Mesendoderm (in vitro differentiated cells): ENCODE results near the gene HAUS6.

Experiments
- DNase-seq: peaks from one replicate; pipeline ENCODE4 v3.0.0; 2013
- H2AK5ac ChIP-seq: 2 replicates; pipeline ENCODE4 v1.6.1; 2013; ENCODE audit warnings: low read length, inconsistent platforms
- H2BK120ac ChIP-seq: 2 replicates; pipeline ENCODE4 v1.6.1; 2013; ENCODE audit warnings: low read depth, mild to moderate bottlenecking, low read length, moderate library complexity, mixed read lengths
- H2BK15ac ChIP-seq: replicated peaks from 2 replicates; pipeline ENCODE4 v1.6.1; 2013; ENCODE audit warnings: low read depth, mild to moderate bottlenecking, moderate library complexity
- H2BK5ac ChIP-seq: 2 replicates; pipeline ENCODE4 v1.6.1; 2013; ENCODE audit warnings: low read length, inconsistent platforms
- H3K18ac ChIP-seq: 2 replicates; pipeline ENCODE4 v1.6.1; 2013; ENCODE audit warnings: mild to moderate bottlenecking, low read length, mixed read lengths
- H3K23ac ChIP-seq: one replicate; pipeline ENCODE4 v1.6.1; 2013; ENCODE audit warnings: low read length
- H3K27ac ChIP-seq: 2 replicates; pipeline ENCODE4 v1.5.1; 2013; ENCODE audit warnings: low read depth, mild to moderate bottlenecking, inconsistent platforms, low read length, moderate library complexity
- H3K27me3 ChIP-seq: 2 replicates; pipeline ENCODE4 v1.6.1; 2013; ENCODE audit warnings: low read length, control low read depth, mild to moderate bottlenecking, inconsistent platforms; ENCODE audit not compliant: insufficient read depth, poor library complexity
- H3K36me3 ChIP-seq: 2 replicates; pipeline ENCODE4 v1.6.1; 2013; ENCODE audit warnings: low read length, inconsistent platforms; ENCODE audit not compliant: control insufficient read depth, insufficient read depth
- H3K4ac ChIP-seq: one replicate; pipeline ENCODE4 v1.6.1; 2013; ENCODE audit warnings: low read depth, mild to moderate bottlenecking, low read length, moderate library complexity
- H3K4me1 ChIP-seq: 2 replicates; pipeline ENCODE4 v1.6.1; 2013; ENCODE audit warnings: low read depth, low read length, inconsistent platforms; ENCODE audit not compliant: control insufficient read depth
- H3K4me2 ChIP-seq: 2 replicates; pipeline ENCODE4 v1.6.1; 2013; ENCODE audit warnings: low read length
- H3K4me3 ChIP-seq: 2 replicates; pipeline ENCODE4 v1.5.1; 2013; ENCODE audit warnings: mild to moderate bottlenecking, low read length
- H3K56ac ChIP-seq: one replicate; pipeline ENCODE4 v1.6.1; 2013; ENCODE audit warnings: low read length
- H3K79me1 ChIP-seq: 2 replicates; pipeline ENCODE4 v1.6.1; 2013; ENCODE audit warnings: low read length, inconsistent platforms
- H3K79me2 ChIP-seq: 2 replicates; pipeline ENCODE4 v1.6.1; 2013; ENCODE audit warnings: mild to moderate bottlenecking, low read length; ENCODE audit not compliant: control insufficient read depth, insufficient read depth
- H3K9ac ChIP-seq: 2 replicates; pipeline ENCODE4 v1.6.1; 2013; ENCODE audit warnings: low read length, inconsistent platforms
- H4K5ac ChIP-seq: one replicate; pipeline ENCODE4 v1.6.1; 2013; ENCODE audit warnings: low read length
- H4K8ac ChIP-seq: one replicate; pipeline ENCODE4 v1.6.1; 2013; ENCODE audit warnings: low read depth, mild to moderate bottlenecking, control low read depth, low read length, moderate library complexity
- WGBS: extraction: QIAGEN DNeasy Blood & Tissue Kit; methylation state at CpG from one replicate; pipeline ENCODE4 v1.1.7; 2013; ENCODE audit warnings: low lambda C conversion rate, missing lambda C conversion rate; ENCODE audit not compliant: insufficient coverage; ENCODE audit errors: extremely low coverage; 5-methylcytosine and 5-hydroxymethylcytosine counted together

Gene HAUS6

GRCh38 chr9:19133549-19134345 lies 31.0 kb upstream of the HAUS6 start:
- Histone ChIP-seq H3K36me3 (no peaks in the 10 kb centered on the region), H3K79me1 (no peaks in the 10 kb centered on the region), H2AK5ac (no peak overlapping the region), H2BK15ac (no peak overlapping the region), H3K27ac (no peak overlapping the region), H3K4me3 (no peak overlapping the region), H3K18ac (no peak overlapping the region), H4K8ac (no peak overlapping the region), H4K5ac (no peak overlapping the region), H3K23ac (no peak overlapping the region), H3K4me2 (no peak overlapping the region), H3K4me1 (peaks cover 3% of the 10 kb centered on the region), H3K56ac (no peak overlapping the region), H3K4ac (no peak overlapping the region), H2BK5ac (no peak overlapping the region), H3K9ac (no peak overlapping the region), H2BK120ac (no peak overlapping the region), H3K79me2 (no peaks in the 10 kb centered on the region), H3K27me3 (no peaks in the 10 kb centered on the region)
- no peak for DNase-seq
- WGBS = no CpG with 5 or more reads among the region's 6 CpGs

- H2BK15ac ChIP-seq = no peak overlapping the region
- H4K5ac ChIP-seq = no peak overlapping the region
- WGBS = no CpG with 5 or more reads among the region's 8 CpGs
- no peaks in the 10 kb centered on the region for H3K27me3 ChIP-seq
- no peak overlapping the region for H3K27ac ChIP-seq
- no peak overlapping the region for H3K56ac ChIP-seq
- no peak overlapping the region for H2BK5ac ChIP-seq
- no peak overlapping the region for H3K9ac ChIP-seq
- no peak overlapping the region for H3K4me2 ChIP-seq
- H3K4me1 ChIP-seq = peaks cover 3% of the 10 kb centered on the region
- peaks cover 2% of the 10 kb centered on the region for H3K79me1 ChIP-seq
- H3K4ac ChIP-seq = no peak overlapping the region
- H2AK5ac ChIP-seq = no peak overlapping the region
- no peak for DNase-seq
- H3K23ac ChIP-seq = no peak overlapping the region
- no peak overlapping the region for H3K4me3 ChIP-seq
- H2BK120ac ChIP-seq = no peak overlapping the region
- H3K79me2 ChIP-seq = peaks cover 3% of the 10 kb centered on the region
- no peaks in the 10 kb centered on the region for H3K36me3 ChIP-seq
- H3K18ac ChIP-seq = no peak overlapping the region
- no peak overlapping the region for H4K8ac ChIP-seq
Measured at GRCh38 chr9:19130436-19130835, 27.7 kb upstream of the HAUS6 start.

- no CpG with 5 or more reads among the region's 40 CpGs for WGBS
- peak overlapping the region; percentile 64 for H3K27ac ChIP-seq
- no peaks in the 10 kb centered on the region for H3K27me3 ChIP-seq
Measured at GRCh38 chr9:19127871-19128500, 25.3 kb upstream of the HAUS6 start.

GRCh38 chr9:19124430-19124793 lies 21.7 kb upstream of the HAUS6 start:
- Histone ChIP-seq H3K4me3 (no peak overlapping the region), H3K36me3 (peaks cover 12% of the 10 kb centered on the region), H3K79me2 (peaks cover 3% of the 10 kb centered on the region), H4K8ac (no peak overlapping the region), H2BK5ac (no peak overlapping the region), H3K56ac (no peak overlapping the region), H3K27ac (no peak overlapping the region), H3K18ac (no peak overlapping the region), H3K79me1 (peaks cover 5% of the 10 kb centered on the region), H4K5ac (no peak overlapping the region), H2BK120ac (no peak overlapping the region), H2AK5ac (no peak overlapping the region), H3K4ac (no peak overlapping the region), H3K23ac (no peak overlapping the region), H2BK15ac (no peak overlapping the region), H3K4me1 (no peaks in the 10 kb centered on the region), H3K9ac (no peak overlapping the region), H3K27me3 (no peaks in the 10 kb centered on the region), H3K4me2 (no peak overlapping the region)
- DNase-seq = no peak

More at GRCh38 chr9:19127871-19128500, 25.3 kb upstream of the HAUS6 start:
- Histone ChIP-seq H3K4ac (peak overlapping the region; percentile 98), H3K18ac (peak overlapping the region; percentile 95), H2BK5ac (no peak overlapping the region), H4K5ac (no peak overlapping the region), H2AK5ac (no peak overlapping the region), H4K8ac (peak overlapping the region; percentile 99), H3K79me1 (peaks cover 4% of the 10 kb centered on the region), H3K36me3 (peaks cover 2% of the 10 kb centered on the region), H2BK120ac (peak overlapping the region; percentile 85), H3K56ac (peak overlapping the region; percentile 91), H3K4me3 (peak overlapping the region; percentile 92), H3K79me2 (peaks cover 3% of the 10 kb centered on the region), H3K4me2 (peak overlapping the region; percentile 86), H2BK15ac (no peak overlapping the region), H3K9ac (peak overlapping the region; percentile 92), H3K4me1 (peaks cover 3% of the 10 kb centered on the region), H3K23ac (no peak overlapping the region)
- peak; percentile 63 for DNase-seq

- H3K18ac ChIP-seq = no peak overlapping the region
- H3K56ac ChIP-seq = no peak overlapping the region
- H3K4me3 ChIP-seq = no peak overlapping the region
- H3K79me1 ChIP-seq = peaks cover 5% of the 10 kb centered on the region
- H3K9ac ChIP-seq = no peak overlapping the region
- H3K4me2 ChIP-seq = no peak overlapping the region
- H3K27me3 ChIP-seq = no peaks in the 10 kb centered on the region
- H2BK5ac ChIP-seq = no peak overlapping the region
- no peaks in the 10 kb centered on the region for H3K4me1 ChIP-seq
- H2AK5ac ChIP-seq = no peak overlapping the region
- H3K4ac ChIP-seq = no peak overlapping the region
- peaks cover 3% of the 10 kb centered on the region for H3K79me2 ChIP-seq
- DNase-seq = no peak
- no peak overlapping the region for H2BK15ac ChIP-seq
- H4K5ac ChIP-seq = no peak overlapping the region
- H3K27ac ChIP-seq = no peak overlapping the region
- WGBS = no CpG with 5 or more reads among the region's 3 CpGs
- H3K36me3 ChIP-seq = peaks cover 13% of the 10 kb centered on the region
- H4K8ac ChIP-seq = no peak overlapping the region
- H2BK120ac ChIP-seq = no peak overlapping the region
- no peak overlapping the region for H3K23ac ChIP-seq
Measured at GRCh38 chr9:19122490-19123042, 19.9 kb upstream of the HAUS6 start.
